Neuron (in vitro differentiated cells): ENCODE data around the gene ADPRHL1.

ENCODE experiments used
- H2AFZ ChIP-seq: one replicate; pipeline ENCODE4 v1.6.1; 2013; ENCODE audit warnings: low read depth, mild to moderate bottlenecking, inconsistent platforms, low read length, moderate library complexity
- H3K27me3 ChIP-seq: one replicate; pipeline ENCODE4 v1.6.1; 2013; ENCODE audit warnings: low read length; ENCODE audit not compliant: insufficient read depth
- H3K36me3 ChIP-seq: one replicate; pipeline ENCODE4 v1.6.1; 2013; ENCODE audit warnings: low read length; ENCODE audit not compliant: insufficient read depth
- H3K4me1 ChIP-seq: one replicate; pipeline ENCODE4 v1.6.1; 2013; ENCODE audit warnings: low read length; ENCODE audit not compliant: insufficient read depth
- H3K4me3 ChIP-seq: 2 replicates; pipeline ENCODE4 v1.5.1; 2013; ENCODE audit warnings: mild to moderate bottlenecking, low read length, moderate library complexity
- H3K9me3 ChIP-seq: one replicate; pipeline ENCODE4 v1.6.1; 2013; ENCODE audit warnings: low read length

ADPRHL1 gene

GRCh38 chr13:113420232-113420631 lies 33.1 kb downstream of the ADPRHL1 start:
- H3K4me1 ChIP-seq, result peaks cover 8% of the 10 kb centered on the region
- no peak overlapping the region for H3K4me3 ChIP-seq
- H3K36me3 ChIP-seq, result no peaks in the 10 kb centered on the region
- H3K9me3 ChIP-seq, result no peaks in the 10 kb centered on the region
- H3K27me3 ChIP-seq, result no peaks in the 10 kb centered on the region
- H2AFZ ChIP-seq, result no peak overlapping the region

DNA sequence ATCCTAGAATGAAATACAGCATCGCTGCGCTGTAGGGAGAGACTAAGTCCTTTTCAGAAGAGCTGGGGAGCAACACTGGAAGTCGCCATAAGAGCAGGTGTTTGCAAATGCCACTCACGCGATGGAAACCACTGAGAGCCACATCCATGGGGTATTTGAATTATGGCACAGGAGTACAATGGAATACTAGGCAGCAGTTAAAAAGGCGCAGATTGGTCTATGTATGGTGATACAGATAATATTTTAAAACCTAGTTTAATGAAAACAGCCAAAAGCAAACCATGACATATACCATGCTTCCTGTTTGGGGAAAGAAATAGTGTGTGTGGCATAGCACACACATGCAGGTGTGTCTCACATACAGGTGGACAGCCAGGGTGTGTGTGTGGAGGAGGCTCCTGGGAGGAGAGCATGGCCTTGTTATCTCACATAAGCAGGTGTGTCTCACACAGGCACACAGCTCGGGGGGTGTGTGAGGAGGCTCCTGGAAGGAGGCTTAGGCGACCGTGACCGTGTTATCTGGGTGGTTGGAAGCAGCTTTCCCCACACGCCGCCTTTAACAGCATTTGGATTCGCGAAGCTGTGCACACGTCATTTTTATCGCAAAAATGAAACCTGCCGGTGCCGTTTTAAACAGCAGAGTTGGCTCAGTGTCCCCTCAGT lies 33.6 kb downstream of the ADPRHL1 start:
- H3K4me1 ChIP-seq, result peaks cover 8% of the 10 kb centered on the region
- H2AFZ ChIP-seq, result no peak overlapping the region
- H3K4me3 ChIP-seq, result no peak overlapping the region
- no peaks in the 10 kb centered on the region for H3K27me3 ChIP-seq
- no peaks in the 10 kb centered on the region for H3K9me3 ChIP-seq
- no peaks in the 10 kb centered on the region for H3K36me3 ChIP-seq

DNA sequence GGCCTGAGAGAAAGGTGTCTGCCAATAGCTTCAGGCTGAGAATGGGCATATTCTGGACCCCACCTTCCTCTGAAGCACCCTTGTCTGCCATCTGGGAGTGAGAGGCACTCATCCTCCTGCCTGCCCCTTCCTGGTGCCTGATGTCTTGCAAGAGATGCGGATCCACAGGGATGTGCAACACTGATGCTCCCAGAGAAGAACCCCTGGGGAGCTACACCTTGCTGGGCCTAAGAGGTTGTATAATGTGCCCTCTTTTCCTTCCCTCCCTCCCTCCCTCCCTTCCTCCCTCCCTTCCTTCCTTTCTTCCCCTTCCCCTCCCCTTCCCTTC lies 34.6 kb downstream of the ADPRHL1 start:
- H3K9me3 ChIP-seq, result no peaks in the 10 kb centered on the region
- no peaks in the 10 kb centered on the region for H3K27me3 ChIP-seq

GRCh38 chr13:113417836-113418721 lies 35.2 kb downstream of the ADPRHL1 start:
- peaks cover 8% of the 10 kb centered on the region for H3K4me1 ChIP-seq
- H3K9me3 ChIP-seq, result peaks cover 2% of the 10 kb centered on the region
- H3K27me3 ChIP-seq, result no peaks in the 10 kb centered on the region
- peak overlapping the region; percentile 67 for H2AFZ ChIP-seq
- H3K36me3 ChIP-seq, result no peaks in the 10 kb centered on the region
- no peak overlapping the region for H3K4me3 ChIP-seq

More for the DNA sequence above, 34.6 kb downstream of the ADPRHL1 start:
- H3K36me3 ChIP-seq, result no peaks in the 10 kb centered on the region
- H3K4me3 ChIP-seq, result no peak overlapping the region
- H3K4me1 ChIP-seq, result peaks cover 8% of the 10 kb centered on the region
- H2AFZ ChIP-seq, result no peak overlapping the region

DNA sequence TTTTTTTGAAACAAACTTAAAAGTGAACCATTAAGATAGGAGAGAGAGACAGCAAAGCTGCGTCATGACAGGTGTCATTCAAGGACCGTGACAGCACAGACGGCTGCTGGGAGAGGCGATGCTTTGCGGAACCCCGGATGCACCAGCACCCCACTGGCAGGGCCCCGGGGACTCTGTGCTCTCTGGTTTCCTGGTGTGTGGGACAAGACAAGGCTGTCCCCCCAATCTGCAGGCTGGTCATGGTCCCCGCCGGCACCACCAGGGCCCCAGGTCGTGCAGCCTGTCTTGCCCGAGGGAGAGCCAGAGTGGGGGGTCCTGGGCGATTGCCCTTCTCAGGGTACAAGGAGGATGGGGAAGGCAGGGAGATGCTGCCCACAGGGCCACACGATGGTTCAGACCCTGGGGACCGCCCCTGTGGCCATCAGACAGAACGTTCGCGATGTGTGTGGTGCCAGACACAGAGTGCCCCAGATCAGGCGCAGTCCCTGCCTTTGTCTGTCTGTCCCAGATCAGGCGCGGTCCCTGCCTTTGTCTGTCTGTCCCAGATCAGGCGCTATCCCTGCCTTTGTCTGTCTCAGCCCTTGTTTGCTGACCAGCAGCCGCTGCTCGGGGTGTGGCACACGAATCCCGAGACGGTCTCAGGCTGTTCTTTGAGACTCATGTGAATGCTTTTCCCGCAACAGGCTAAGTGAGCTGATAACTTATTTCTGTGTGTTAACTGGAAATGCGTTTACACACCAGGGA lies 36.1 kb downstream of the ADPRHL1 start:
- Histone ChIP-seq H2AFZ (peak overlapping the region; percentile 67), H3K36me3 (no peaks in the 10 kb centered on the region), H3K4me3 (no peak overlapping the region), H3K4me1 (peaks cover 8% of the 10 kb centered on the region), H3K9me3 (peaks cover 5% of the 10 kb centered on the region), H3K27me3 (no peaks in the 10 kb centered on the region)

DNA sequence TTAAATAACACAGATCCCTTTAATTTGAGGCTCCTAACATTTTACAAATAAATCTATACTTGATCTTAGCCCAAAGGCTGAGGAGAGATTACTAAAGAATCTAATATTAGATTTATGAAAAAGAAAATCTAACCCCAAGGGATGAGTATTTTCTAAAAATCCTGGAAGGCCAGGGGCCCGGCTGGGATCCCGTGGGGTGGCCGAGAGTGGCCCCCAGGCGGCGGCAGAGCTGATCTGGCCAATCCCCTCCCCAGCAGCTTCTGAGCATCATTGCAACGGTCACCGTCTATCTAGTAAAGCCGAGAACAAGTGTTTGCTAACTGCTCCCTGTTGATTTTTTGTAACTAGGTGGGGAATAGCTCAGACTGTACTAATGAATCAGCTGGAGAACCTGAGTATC lies 37.5 kb downstream of the ADPRHL1 start:
- H3K4me3 ChIP-seq, result no peak overlapping the region
- no peak overlapping the region for H2AFZ ChIP-seq
- peaks cover 6% of the 10 kb centered on the region for H3K4me1 ChIP-seq
- H3K36me3 ChIP-seq, result no peaks in the 10 kb centered on the region
- H3K27me3 ChIP-seq, result no peaks in the 10 kb centered on the region
- H3K9me3 ChIP-seq, result peaks cover 5% of the 10 kb centered on the region

DNA sequence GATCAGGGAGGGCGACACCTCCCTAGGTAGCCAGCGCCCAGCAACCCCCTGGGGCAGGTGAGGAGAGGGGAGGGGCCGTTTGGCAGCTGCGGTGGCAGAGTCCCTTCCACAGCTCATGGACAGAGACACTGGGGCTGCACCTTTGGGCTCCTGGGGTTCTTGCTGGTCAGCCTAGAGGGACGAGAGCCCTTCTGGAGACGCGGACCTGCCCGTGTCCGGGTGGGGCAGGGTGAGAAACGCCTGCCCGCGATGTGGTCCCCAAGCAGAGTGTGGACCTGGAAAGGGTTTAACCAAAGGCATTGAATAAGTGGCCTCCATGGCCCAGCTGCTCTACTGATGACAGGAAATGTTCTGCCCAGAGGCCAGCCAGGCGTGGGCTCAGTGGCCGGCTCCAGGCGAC lies 38.3 kb downstream of the ADPRHL1 start:
- H3K4me1 ChIP-seq, result peaks cover 6% of the 10 kb centered on the region
- no peaks in the 10 kb centered on the region for H3K36me3 ChIP-seq
- H3K27me3 ChIP-seq, result no peaks in the 10 kb centered on the region
- no peak overlapping the region for H3K4me3 ChIP-seq
- peaks cover 6% of the 10 kb centered on the region for H3K9me3 ChIP-seq
- H2AFZ ChIP-seq, result no peak overlapping the region

- H3K27me3 ChIP-seq, result no peaks in the 10 kb centered on the region
- peaks cover 6% of the 10 kb centered on the region for H3K4me1 ChIP-seq
- peaks cover 9% of the 10 kb centered on the region for H3K9me3 ChIP-seq
- no peak overlapping the region for H3K4me3 ChIP-seq
- no peak overlapping the region for H2AFZ ChIP-seq
- H3K36me3 ChIP-seq, result no peaks in the 10 kb centered on the region
These were observed 39.0 kb downstream of the ADPRHL1 start for GRCh38 chr13:113414335-113414734.

GRCh38 chr13:113413898-113414282 lies 39.4 kb downstream of the ADPRHL1 start:
- no peaks in the 10 kb centered on the region for H3K36me3 ChIP-seq
- no peak overlapping the region for H3K4me3 ChIP-seq
- H3K27me3 ChIP-seq, result no peaks in the 10 kb centered on the region
- peaks cover 6% of the 10 kb centered on the region for H3K4me1 ChIP-seq
- peaks cover 9% of the 10 kb centered on the region for H3K9me3 ChIP-seq
- H2AFZ ChIP-seq, result no peak overlapping the region

DNA sequence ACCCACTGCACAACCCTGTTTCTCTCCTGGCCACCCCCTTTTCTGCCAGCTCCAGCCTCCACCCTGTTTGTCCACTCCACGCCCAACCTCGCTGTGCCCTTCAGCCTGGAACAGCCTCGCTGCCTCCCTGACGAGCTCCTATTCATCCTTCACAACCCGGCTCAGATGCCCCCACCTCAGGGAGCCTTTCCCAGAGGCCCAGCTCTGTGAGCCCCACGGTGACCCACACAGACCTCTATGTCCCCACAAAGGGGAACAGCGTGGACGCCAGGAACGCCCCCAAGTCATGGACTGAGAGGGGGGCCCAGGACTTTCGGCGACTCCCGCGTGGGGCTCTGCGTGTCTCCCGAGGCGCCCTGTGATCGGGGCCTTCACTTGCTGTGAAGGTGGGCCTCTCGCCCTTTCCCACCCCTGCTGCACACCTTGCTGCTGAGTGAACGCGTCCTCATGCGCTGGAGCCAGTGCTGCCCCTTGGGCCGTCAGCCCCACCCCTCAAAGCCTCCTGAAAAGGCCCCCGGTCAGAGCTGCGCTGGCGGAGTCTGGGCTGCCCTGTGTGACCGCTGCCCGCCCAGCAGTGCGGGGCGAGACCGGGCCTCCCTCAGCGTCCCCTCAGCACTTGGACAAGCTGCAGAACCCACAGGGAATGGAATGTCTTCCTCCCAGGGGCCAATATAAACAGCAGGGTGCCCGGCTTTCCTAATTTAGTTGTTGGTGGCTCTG lies 40.0 kb downstream of the ADPRHL1 start:
- H3K4me1 ChIP-seq, result peaks cover 6% of the 10 kb centered on the region
- H3K27me3 ChIP-seq, result no peaks in the 10 kb centered on the region
- H3K4me3 ChIP-seq, result no peak overlapping the region
- H2AFZ ChIP-seq, result no peak overlapping the region
- H3K9me3 ChIP-seq, result peaks cover 9% of the 10 kb centered on the region
- H3K36me3 ChIP-seq, result no peaks in the 10 kb centered on the region

- Histone ChIP-seq H2AFZ (no peak overlapping the region), H3K9me3 (peaks cover 9% of the 10 kb centered on the region), H3K4me1 (peaks cover 3% of the 10 kb centered on the region), H3K4me3 (no peak overlapping the region), H3K36me3 (no peaks in the 10 kb centered on the region), H3K27me3 (no peaks in the 10 kb centered on the region)
These were observed 40.8 kb downstream of the ADPRHL1 start for GRCh38 chr13:113412440-113412839.

GRCh38 chr13:113411216-113412023 lies 41.9 kb downstream of the ADPRHL1 start:
- Histone ChIP-seq H3K9me3 (peaks cover 9% of the 10 kb centered on the region), H3K4me3 (no peak overlapping the region), H3K27me3 (no peaks in the 10 kb centered on the region), H2AFZ (no peak overlapping the region), H3K4me1 (no peaks in the 10 kb centered on the region), H3K36me3 (no peaks in the 10 kb centered on the region)
